Measurements from ENCODE around the gene ASB15.

The ASB15 gene

DNA sequence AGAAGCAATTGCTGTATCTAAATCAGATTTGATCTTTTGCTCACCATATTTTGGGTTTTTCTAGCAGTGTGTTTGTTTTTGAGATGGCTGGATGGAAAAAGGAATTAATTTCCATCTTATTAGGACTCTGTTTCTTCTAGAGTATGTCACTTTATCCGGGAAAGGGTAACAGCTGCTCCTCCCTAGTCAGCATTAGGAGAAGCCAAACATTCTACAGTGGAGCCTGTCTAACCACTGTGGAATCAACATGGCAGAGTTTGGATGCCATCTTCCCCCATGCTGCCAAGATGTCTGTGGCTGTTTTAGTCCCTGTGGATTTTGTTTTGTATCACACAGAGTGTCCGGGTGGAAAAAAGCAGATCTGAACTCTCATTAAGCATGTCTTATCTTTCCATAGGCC lies 38.0 kb downstream of the ASB15 start:
- DNase-seq = no peak

DNA sequence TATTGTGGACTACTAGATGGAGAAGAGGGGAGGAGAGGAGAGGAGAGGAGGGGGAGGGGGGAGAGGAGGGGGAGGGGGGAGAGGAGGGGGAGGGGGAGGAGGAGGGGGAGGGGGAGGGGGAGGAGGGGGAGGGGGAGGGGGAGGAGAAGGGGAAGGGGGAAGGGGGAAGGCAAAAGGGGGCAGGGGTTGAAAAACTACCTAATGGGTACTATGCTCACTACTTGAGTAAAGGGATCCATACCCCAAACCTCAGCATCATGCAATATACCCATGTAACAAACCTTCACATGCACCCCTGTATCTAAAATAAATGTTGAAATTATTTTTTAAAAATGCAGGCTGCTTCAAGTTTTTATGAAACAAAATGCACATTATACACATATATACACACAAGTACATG lies 39.0 kb downstream of the ASB15 start:
- no peak for DNase-seq

DNA sequence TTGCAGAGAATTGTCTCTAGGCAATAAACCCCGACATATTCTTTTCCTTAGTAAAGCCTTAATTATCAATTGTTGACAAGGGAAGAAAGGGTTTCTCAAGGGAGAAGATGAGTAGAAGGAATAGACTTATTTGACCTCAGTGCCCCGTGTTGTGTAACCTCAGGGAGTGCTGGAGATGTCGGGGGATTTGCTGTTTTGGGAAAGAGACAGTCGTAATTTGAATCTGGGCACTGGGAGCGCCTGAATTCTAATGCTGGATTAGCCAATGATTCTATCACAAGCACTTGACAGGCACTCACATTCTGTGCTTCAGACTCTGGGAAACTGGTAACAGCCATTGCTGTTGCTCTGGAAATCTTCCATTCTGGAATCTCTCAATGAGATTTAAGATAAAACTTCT lies 40.3 kb downstream of the ASB15 start:
- no peak for DNase-seq

DNA sequence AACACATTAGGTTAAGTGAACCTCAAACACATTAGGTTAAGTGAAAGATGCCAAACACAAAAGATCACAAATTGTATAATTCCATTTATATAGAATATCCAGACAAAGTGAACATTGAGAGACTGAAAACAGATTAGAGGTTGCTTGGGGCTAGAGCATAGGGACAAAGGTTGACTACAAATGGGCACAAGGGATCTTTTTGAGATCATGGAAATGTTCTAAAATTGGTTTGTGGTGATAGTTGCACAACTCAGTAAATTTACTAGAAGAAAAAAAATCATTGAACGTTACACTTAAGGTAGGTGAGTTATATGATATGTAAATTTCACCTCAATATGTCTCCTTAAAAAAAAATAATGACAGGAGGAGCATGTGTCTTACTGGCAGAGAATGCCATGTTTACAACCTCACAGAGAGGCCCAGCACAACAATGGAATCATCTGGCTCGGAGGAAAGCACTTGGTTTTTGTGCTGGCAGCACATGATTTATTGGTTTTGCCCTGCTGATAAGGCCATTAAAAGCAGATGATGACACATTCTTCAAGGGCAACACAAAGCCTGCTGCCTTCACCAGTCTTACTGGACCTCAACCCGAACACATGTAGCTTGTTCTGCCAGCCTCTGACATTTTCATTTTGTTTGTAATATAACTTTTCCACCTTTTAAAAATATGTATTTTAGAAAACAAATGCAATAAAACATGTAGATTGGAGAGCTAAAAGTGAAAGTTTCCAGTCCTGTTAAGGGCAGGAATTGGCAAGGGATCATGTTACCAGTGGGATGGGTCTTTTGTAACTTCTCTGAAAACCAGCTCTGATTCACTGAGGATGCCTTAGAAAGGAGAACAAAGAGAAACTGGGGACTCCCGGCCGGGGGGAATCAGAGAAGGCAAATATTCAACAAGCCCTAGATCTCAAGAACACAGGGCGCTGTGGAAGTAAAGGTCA lies 42.1 kb downstream of the ASB15 start:
- peak; percentile 77 for DNase-seq

DNA sequence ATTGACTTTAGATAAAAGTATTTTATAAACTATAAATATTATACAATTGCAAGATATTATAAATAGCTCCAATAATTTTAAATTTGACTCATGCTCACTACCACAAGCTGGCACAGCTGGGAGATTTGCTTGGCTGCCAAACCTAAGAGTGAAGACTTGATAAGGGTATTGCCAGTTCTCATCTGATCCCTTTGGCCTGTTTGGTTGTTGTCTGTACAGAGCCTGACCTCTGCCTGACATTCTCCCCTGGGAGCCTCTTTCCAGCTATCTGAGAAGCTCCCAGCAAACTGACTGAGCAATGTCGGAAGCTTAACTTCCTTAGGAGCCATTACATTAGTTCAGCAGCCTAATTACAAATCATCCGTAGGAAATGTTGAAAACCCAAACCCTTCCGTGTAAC lies 43.9 kb downstream of the ASB15 start:
- DNase-seq = no peak

DNA sequence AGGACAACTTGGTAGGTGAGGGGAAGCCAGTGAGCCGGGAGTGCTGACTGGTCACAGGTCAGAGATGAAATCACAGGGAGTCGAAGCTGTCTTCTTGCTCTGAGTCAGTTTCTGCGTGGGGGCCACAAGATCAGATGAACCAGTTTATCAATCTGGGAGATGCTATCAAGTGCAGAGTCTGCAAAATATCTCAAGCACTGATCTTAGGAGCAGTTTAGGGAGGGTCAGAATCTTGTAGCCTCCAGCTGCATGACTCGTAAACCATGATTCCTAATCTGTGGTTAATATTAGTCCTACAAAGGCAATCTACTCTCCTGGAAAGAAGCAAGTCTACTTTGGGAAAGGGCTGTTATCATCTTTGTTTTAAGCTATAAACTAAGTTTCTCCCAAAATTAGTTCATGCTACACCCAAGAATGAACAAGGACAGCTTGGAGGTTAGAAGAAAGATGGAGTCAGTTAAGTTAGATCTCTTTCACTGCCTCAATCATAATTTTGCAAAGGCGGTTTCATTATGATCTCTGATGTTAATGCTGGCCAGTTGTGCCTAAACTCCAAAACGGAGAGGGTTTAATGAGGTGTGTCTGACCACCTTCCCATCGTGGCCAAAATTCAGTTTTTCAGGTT lies 45.6 kb downstream of the ASB15 start:
- DNase-seq = no peak

DNA sequence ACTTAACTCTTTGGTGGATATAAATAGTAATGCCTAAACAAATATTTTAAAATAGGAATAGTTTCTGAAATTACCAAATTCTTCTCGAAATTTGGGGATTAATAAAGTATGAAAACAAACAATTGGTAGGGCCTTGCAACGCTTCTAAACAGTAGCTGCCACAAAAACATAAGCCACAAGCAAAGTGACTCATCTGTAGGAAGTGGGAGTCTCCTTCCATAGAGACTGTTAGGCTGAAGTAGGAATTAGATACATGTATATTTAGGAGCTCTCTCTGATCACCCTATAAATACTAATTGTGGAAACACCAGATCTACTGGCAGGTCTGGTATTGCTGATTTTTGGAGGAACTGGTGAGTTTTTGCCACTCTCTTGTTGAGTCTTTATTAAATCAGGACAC lies 48.3 kb downstream of the ASB15 start:
- peak; percentile 10 for DNase-seq

DNA sequence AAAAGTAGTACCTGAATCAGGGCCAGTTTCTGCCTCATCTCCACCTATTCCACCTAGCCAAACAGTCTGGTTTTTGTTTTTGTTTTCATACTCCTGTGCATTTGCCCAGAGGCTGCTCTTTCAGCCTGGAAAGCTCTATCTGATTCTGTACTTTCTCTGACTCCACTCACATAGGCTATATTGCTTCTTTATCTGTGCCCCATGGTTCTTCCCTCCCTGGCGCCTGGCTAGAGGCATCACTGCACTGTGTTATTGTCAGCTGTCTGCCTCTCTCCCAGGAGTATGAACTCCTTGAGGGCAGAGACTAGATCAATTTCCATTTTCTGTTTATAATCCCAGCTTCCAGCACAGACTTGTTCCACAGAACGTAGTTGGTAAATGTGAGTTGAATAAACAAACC lies 49.0 kb downstream of the ASB15 start:
- no peak for DNase-seq

DNA sequence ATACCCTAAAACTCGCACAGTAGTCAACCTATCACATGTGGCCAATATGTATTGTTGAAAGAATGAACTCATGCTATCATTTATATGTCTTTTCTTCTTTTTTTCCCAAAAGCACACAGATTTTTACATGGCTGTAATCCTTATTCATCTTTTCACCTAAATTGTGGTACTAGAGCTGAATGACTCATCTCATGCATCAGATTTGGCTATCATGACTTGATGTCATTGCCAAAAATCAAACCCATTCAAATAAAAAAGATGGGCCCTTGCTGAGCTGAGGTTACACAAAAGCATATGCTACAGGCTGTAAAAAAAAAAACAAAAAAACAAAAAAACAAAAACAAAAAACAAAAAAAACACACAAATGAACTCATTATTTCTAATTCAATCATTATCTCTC lies 50.8 kb downstream of the ASB15 start:
- DNase-seq = no peak

DNA sequence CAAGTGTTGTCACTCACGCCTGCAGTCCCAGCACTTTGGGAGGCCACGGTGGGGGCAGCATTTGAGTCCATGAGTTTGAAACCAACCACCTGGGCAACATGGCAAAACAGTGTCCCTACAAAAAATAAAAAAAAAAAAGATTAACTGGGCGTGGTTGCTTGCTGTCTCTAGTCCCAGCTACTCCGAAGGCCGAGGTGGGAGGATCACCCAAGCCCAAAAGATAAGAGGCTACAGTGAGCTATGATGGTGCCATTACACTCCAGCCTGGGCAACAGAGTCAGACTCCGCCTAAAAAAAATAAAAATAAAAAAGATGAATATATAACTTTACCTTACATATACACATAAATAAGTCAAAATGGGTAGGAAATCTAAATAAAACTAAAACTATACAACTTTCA lies 51.5 kb downstream of the ASB15 start:
- no peak for DNase-seq

DNA sequence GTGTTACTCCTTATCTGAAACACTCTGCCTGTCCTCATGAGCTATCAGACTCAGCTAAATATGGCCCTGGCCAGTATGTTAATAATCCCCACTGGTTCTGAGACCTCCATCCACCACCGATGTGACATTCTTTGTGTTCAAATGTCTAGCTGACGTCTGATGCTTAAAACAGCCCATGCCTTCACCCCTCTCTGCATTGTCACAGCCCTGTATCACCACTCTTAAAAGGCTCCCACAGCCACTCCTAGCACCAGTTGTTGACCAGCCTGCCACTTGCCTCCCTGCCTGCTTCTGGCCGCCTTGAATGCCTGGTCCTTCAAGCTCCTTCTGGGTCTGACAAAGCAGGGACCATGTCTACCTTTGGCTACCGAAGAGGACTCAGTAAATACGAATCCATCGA lies 54.0 kb downstream of the ASB15 start, which contains the start of gene LMOD2:
Gene LMOD2 (plus strand): TSS at position 253 of the 400 bp plus-strand sequence. CDS start 98 bp downstream, at position 351.
- DNase-seq = no peak

DNA sequence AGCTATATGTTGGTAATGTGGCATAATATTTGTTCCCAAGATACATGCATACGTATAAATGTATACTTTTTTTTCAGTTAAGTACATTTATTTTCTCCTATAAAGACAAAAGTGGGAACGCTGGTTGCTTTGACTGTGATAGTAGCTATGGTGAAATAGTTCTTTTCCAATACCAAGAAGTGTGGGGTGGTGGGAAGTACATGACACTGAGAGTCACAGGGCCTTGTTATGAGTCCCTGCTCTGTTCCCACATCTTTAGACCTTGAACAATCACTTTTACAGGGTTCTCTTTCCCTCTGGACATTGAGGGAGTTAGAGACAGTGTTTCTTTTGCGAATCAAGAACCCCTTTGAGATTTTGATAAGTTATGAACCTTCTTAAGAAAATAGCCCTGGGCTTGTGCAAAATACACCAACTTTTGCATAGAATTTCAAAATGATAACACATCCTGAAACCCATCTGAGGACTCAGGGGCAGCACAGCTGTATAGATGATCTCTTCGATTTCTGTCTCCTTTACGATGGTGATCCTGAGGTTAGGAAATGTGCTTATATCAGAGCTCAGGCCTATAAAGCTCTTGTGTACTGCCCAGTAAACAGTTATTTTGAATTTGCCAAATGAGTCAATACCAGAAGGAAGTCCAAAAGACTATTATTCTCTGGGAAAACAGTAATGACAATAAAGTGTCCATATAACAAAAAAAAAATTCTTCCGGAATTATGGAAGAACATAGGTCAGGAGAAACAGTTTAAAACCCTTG lies 55.1 kb downstream of the ASB15 start:
- DNase-seq = no peak

DNA sequence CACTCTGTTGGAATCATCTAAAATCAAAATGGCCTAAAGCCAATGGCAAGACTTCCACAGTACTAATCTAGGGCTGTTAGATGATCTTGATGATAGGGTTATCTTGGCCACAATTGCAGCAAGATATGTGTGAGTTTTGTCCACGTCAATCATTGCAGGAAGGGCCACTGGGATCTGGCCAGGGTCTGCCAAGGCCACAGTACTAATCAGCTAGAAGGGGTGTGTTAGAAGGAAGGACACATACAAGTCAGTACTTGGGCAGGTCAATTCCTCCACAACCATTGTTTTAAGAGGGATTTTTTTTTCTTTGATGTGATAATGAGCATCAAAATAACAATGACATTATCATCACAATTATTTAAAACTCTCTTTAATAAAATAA lies 55.7 kb downstream of the ASB15 start:
- no peak for DNase-seq

DNA sequence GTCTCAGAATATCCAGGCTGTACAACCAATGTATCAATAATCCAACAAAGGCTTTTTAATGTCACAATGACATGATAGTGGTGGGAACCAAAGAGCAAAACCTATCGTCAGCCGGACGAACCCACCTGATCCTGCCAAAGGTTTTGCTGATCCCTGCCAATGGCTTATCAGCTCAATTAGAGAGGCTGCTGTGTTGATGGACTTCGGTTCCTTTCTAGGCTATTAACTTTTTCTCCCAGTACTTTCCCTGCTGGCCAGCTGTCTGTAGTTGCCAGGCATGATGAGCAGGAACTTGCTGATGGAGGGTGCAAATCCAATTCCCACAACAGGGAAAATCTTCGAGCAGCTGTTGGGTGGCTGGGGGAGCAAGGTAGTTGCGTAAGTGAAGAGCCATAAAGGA lies 56.4 kb downstream of the ASB15 start:
- no peak for DNase-seq

DNA sequence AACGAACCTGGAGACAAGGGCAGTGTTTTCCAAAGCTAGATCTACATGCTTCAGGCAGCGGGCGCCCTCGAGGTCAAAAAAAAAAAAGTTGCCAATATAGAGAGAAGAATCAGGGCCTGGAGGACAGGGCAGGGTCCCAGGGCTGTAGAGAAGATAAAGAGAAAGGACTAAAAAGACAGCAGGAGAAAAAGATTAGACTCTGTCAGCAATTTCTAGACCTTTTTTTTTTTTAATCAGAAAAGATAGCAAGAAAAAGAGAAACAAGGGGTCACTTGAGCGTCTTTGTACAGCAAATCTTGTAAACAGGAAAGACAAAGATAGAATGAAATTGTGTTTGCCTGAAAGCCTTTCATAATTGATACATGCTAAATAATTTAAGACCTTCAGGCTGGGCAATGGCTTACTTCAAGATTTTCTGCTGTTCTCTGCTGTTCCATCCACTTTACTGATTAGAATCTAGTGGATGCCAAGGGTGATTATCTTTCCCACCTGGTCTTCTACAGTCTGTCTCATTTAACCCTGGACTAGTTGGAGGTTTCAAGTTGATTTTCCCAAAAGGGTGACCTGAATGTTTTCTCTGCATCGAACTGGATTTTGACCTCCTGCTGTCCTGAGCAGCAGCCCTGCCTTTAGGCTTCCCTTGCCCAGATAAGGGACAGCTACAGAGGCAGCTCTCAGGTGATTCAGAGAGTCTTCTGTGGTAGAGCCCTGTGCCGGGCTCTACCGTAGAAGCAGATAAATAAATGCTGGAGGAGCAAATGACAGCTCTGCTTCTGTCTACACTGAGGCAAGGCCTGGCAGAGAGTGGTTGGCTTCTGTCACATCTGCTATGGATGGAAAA lies 59.1 kb downstream of the ASB15 start:
- DNase-seq = no peak

DNA sequence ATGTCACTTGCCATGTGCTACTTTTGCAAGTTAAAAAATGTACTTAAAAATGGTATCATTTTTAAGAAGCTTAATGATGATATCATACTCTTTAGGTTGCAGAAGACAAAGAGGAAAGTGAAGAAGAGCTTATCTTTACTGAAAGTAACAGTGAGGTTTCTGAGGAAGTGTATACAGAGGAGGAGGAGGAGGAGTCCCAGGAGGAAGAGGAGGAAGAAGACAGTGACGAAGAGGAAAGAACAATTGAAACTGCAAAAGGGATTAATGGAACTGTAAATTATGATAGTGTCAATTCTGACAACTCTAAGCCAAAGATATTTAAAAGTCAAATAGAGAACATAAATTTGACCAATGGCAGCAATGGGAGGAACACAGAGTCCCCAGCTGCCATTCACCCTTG lies 60.1 kb downstream of the ASB15 start:
- DNase-seq = no peak

DNA sequence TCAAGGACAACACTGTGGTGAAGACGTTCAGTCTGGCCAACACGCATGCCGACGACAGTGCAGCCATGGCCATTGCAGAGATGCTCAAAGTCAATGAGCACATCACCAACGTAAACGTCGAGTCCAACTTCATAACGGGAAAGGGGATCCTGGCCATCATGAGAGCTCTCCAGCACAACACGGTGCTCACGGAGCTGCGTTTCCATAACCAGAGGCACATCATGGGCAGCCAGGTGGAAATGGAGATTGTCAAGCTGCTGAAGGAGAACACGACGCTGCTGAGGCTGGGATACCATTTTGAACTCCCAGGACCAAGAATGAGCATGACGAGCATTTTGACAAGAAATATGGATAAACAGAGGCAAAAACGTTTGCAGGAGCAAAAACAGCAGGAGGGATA lies 60.7 kb downstream of the ASB15 start:
- no peak for DNase-seq

DNA sequence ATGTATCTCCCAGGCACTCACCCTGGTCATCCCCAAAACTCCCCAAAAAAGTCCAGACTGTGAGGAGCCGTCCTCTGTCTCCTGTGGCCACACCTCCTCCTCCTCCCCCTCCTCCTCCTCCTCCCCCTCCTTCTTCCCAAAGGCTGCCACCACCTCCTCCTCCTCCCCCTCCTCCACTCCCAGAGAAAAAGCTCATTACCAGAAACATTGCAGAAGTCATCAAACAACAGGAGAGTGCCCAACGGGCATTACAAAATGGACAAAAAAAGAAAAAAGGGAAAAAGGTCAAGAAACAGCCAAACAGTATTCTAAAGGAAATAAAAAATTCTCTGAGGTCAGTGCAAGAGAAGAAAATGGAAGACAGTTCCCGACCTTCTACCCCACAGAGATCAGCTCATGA lies 61.1 kb downstream of the ASB15 start:
- no peak for DNase-seq

DNA sequence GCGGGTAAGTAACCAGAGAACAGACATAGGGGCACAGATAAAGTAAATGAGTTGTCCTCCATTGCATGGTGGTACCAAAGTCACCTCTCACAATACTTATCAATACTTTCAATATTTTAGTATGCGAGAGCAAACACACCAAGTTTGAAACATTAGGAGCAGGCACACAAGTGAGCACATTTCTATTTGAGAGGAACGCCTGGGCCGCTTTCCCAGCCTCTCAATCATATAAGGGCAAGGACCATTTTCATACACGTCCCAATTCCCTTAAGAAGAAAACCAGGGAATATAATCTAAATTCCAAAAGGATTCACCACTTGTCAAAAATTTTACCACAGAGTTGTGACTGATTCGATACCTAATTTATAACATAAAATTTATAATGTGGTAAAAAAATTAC lies 61.6 kb downstream of the ASB15 start:
- no peak for DNase-seq

DNA sequence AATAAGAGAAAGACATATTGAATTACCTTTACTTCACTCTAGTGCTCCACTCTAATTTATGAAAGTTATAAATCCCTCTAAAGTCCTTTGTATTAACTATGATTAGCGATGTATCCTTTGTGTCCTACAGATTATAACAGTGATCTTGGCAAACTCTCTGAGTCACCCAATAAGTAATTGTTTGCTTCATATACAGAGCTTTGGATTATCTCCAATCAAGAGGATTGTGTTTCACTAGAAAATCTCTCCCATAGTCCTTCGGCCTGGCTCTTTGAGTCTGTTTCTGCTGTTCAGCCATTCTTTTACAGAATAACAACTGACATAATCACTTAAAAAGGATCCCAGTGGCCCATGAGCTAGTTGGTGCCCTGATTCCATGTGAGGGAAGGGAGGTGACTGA lies 63.5 kb downstream of the ASB15 start:
- DNase-seq = no peak

DNA sequence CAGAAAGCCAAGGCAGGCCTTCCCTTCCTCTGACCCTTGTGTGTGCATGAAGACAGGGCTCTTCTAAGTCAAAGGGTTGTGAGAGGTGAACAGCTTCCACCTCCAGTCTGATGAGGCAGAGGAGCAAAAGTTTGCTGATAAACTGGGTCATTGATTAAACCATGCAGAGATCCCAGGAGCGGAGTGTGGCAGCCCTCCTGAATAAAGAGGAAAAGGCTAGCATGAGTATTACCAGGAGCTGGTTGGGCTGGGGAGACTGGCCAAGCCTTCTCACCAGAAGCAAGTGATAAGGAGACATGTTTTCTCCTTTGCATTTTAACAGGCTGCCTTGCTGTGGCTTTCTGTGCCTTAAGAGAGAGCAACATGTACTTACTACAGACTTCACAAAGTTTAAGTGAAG lies 64.3 kb downstream of the ASB15 start:
- no peak for DNase-seq

DNA sequence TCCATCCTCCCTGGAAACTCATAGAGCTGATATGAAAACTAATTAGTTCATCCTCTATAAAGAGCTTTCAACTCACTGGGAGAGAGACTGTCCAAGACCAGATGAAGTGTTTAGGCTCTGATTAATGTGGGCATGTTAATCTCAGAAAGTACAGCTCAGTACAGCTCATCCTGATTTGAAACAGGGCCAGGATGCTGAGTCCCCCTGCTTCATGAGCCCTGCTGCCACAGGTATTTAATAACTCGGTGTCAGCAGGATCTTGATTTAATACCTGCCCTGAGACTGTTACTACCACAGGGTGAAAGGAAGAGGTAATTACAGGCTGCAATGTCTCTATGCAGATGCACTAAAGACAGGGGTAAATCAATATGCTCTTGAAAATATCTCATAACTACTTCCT lies 64.9 kb downstream of the ASB15 start:
- no peak for DNase-seq

DNA sequence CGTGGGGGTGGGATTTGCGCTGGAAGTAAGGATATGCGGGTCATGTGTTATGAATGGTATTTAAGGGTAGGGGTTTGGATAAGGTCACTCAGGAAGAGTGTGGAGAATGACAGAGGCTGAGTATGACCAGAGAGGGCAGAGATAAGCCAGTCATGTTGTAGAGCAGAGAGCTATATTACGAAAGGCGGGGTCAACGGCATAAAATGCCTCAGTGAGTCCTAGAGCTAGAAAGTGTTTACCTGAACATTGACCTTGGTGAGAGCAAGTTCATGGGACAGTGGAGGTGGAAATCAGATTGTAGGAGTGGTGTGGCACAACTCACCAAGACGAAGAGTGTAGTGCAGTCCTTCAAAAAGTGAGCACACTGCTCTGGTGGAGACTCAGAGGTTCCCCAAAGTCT lies 67.9 kb downstream of the ASB15 start:
- no peak for DNase-seq

All from kidney glomerular epithelial cell (primary cell).